ENCODE measurements around the gene NEU4.
A peak's percentile ranks its signal among the peaks of the same experiment; 100 is the strongest.
"Not testable (repeated sequence)": the region's sequence is repeated elsewhere in the genome, so short reads cannot be mapped to it uniquely, and the experiment has no call there.

NEU4 gene

GRCh38 chr2:241799522-241800197 lies 9.3 kb upstream of the NEU4 start:
- no peak for DNase-seq

GRCh38 chr2:241800198-241800903 lies 8.6 kb upstream of the NEU4 start:
- not testable (repeated sequence) for DNase-seq

GRCh38 chr2:241801611-241802420 lies 7.2 kb upstream of the NEU4 start:
- DNase-seq = no peak

- no peak for DNase-seq
Measured at GRCh38 chr2:241802421-241803318, 6.3 kb upstream of the NEU4 start.

- DNase-seq = peak; percentile 28 to 48
Measured at GRCh38 chr2:241803387-241804325, 5.3 kb upstream of the NEU4 start.

- DNase-seq = no peak
Measured at GRCh38 chr2:241804326-241805229, 4.4 kb upstream of the NEU4 start.

- DNase-seq = not testable (repeated sequence)
Measured at GRCh38 chr2:241806217-241806616, 2.8 kb upstream of the NEU4 start.

GRCh38 chr2:241808051-241808720 lies 807 bp upstream of the NEU4 start:
- DNase-seq = no peak

- no peak for DNase-seq
Measured at GRCh38 chr2:241809383-241810306, 652 bp downstream of the NEU4 start.

GRCh38 chr2:241810307-241811200 lies 1.6 kb downstream of the NEU4 start:
- DNase-seq = no peak

- no peak for DNase-seq
Measured at GRCh38 chr2:241811201-241811951, 2.4 kb downstream of the NEU4 start.

- no peak for DNase-seq
Measured at GRCh38 chr2:241811952-241812729, 3.1 kb downstream of the NEU4 start.

- no peak for DNase-seq
Measured at GRCh38 chr2:241812730-241813643, 4.0 kb downstream of the NEU4 start.

GRCh38 chr2:241813644-241814392 lies 4.8 kb downstream of the NEU4 start:
- no peak for DNase-seq
